GM23338 (cell line): Measurements from ENCODE around the gene MYO5B. TPM values are rescaled to one million over a fixed set of nuclear protein-coding genes. Genes with fewer than 3 reads are reported as not detected.

ENCODE experiments used
- ATAC-seq: fragments of 200-7000 bp; cut with Tn5 transposase; 3 replicates; pipeline ENCODE4 v1.9.1; 2020
- DNase-seq: peaks from one replicate; pipeline ENCODE4 v3.0.0-alpha.2; 2015; ENCODE audit warnings: low spot score
- H2AFZ ChIP-seq: fragments of 200-600 bp; sonication (generic); 2 replicates; pipeline ENCODE4 v1.8.0; 2016; ENCODE audit warnings: antibody characterized with exemption, mild to moderate bottlenecking, moderate library complexity
- H3F3A ChIP-seq: fragments of 200-600 bp; sonication (generic); replicated peaks from 2 replicates; pipeline ENCODE4 v1.8.0; 2017; ENCODE audit warnings: antibody characterized with exemption, mixed run types, low read depth
- H3K27ac ChIP-seq: fragments of 200-600 bp; sonication (generic); 2 replicates; pipeline ENCODE4 v1.6.1; 2016; ENCODE audit warnings: low read depth
- H3K27me3 ChIP-seq: fragments of 200-600 bp; sonication (generic); 2 replicates; pipeline ENCODE4 v1.8.0; 2016; ENCODE audit warnings: mild to moderate bottlenecking, mixed run types, moderate library complexity; ENCODE audit not compliant: insufficient read depth
- H3K36me3 ChIP-seq: fragments of 200-600 bp; sonication (generic); 2 replicates; pipeline ENCODE4 v1.8.0; 2016; ENCODE audit warnings: mild to moderate bottlenecking; ENCODE audit not compliant: insufficient read depth
- H3K4me1 ChIP-seq: fragments of 200-600 bp; sonication (generic); 2 replicates; pipeline ENCODE4 v1.8.0; 2016; ENCODE audit warnings: mild to moderate bottlenecking, moderate library complexity; ENCODE audit not compliant: insufficient read depth
- H3K4me2 ChIP-seq: fragments of 200-600 bp; sonication (generic); 2 replicates; pipeline ENCODE4 v1.7.1; 2017; ENCODE audit warnings: mixed run types
- H3K4me3 ChIP-seq: fragments of 200-600 bp; sonication (generic); 2 replicates; pipeline ENCODE4 v1.6.1; 2016; ENCODE audit warnings: mixed run types
- H3K79me2 ChIP-seq: fragments of 200-600 bp; sonication (generic); replicated peaks from 2 replicates; pipeline ENCODE4 v1.8.0; 2017; ENCODE audit warnings: mild to moderate bottlenecking; ENCODE audit not compliant: insufficient read depth
- H3K9me2 ChIP-seq: fragments of 200-600 bp; sonication (generic); 2 replicates; pipeline ENCODE4 v1.8.0; 2017; ENCODE audit not compliant: insufficient read depth
- H4K20me1 ChIP-seq: fragments of 200-600 bp; sonication (generic); replicated peaks from 2 replicates; pipeline ENCODE4 v1.8.0; 2017; ENCODE audit warnings: mild to moderate bottlenecking; ENCODE audit not compliant: insufficient read depth
- H3K27ac Mint-ChIP-seq: 2 replicates; pipeline ENCODE4 v1.8.0; 2020; ENCODE audit warnings: inconsistent platforms, mild to moderate bottlenecking, moderate library complexity, mixed read lengths
- H3K27me3 Mint-ChIP-seq: 3 replicates; pipeline ENCODE4 v1.8.0; 2022; ENCODE audit warnings: low read depth, mild to moderate bottlenecking, moderate library complexity, mixed read lengths, inconsistent platforms; ENCODE audit not compliant: insufficient read depth, poor library complexity
- H3K36me3 Mint-ChIP-seq: 3 replicates; pipeline ENCODE4 v1.8.0; 2021; ENCODE audit warnings: low read depth, mild to moderate bottlenecking, inconsistent platforms, moderate library complexity, mixed read lengths
- H3K4me1 Mint-ChIP-seq: 3 replicates; pipeline ENCODE4 v1.8.0; 2020; ENCODE audit warnings: mild to moderate bottlenecking, inconsistent platforms, mixed read lengths
- H3K4me3 Mint-ChIP-seq: 3 replicates; pipeline ENCODE4 v1.8.0; 2021; ENCODE audit warnings: moderate library complexity, mild to moderate bottlenecking, inconsistent platforms, mixed read lengths
- H3K9me3 Mint-ChIP-seq: 3 replicates; pipeline ENCODE4 v1.8.0; 2020; ENCODE audit warnings: moderate library complexity, mild to moderate bottlenecking, inconsistent platforms, mixed read lengths
- CREB1 ChIP-seq: fragments of 250-450 bp; sonication (Bioruptor Pico); IDR thresholded peaks from 2 replicates; pipeline ENCODE4 v1.5.0; 2020; ENCODE audit warnings: low read depth, mild to moderate bottlenecking, moderate library complexity
- CTCF ChIP-seq, 2 experiments: fragments of 200-600 bp in 1 of 2; sonication (generic) in 1 of 2; conservative IDR thresholded peaks; 2 replicates each; pipeline versions ENCODE4 v1.5.1 to v1.6.1; 2016 to 2017; ENCODE audit warnings: antibody characterized with exemption in 2 of 2, low read depth in 2 of 2, mild to moderate bottlenecking in 2 of 2, moderate library complexity in 1 of 2
- ETS1 ChIP-seq: IDR thresholded peaks from 2 replicates; pipeline ENCODE4 v1.6.1; 2016; ENCODE audit warnings: antibody characterized with exemption
- EZH2 ChIP-seq: fragments of 200-600 bp; sonication (generic); IDR thresholded peaks from one replicate; pipeline ENCODE4 v1.8.0; 2017; ENCODE audit warnings: antibody characterized with exemption, mild to moderate bottlenecking, low read depth; ENCODE audit not compliant: unreplicated experiment
- EZH2phosphoT487 ChIP-seq: fragments of 200-600 bp; sonication (generic); IDR thresholded peaks from one replicate; pipeline ENCODE4 v1.8.1; 2018; ENCODE audit warnings: antibody characterized with exemption; ENCODE audit not compliant: unreplicated experiment
- JUNB ChIP-seq: IDR thresholded peaks from one replicate; pipeline ENCODE4 v1.6.1; 2016; ENCODE audit warnings: antibody characterized with exemption; ENCODE audit not compliant: unreplicated experiment
- NANOG ChIP-seq: IDR thresholded peaks from 2 replicates; pipeline ENCODE4 v1.6.1; 2016; ENCODE audit warnings: antibody characterized with exemption, borderline replicate concordance
- POLR2AphosphoS5 ChIP-seq: IDR thresholded peaks from 2 replicates; pipeline ENCODE4 v1.6.1; 2016; ENCODE audit warnings: antibody characterized with exemption, low read depth
- REST ChIP-seq: IDR thresholded peaks from one replicate; pipeline ENCODE4 v1.6.1; 2018; ENCODE audit warnings: antibody characterized with exemption; ENCODE audit not compliant: unreplicated experiment
- STAT1 ChIP-seq: IDR thresholded peaks from one replicate; pipeline ENCODE4 v1.6.1; 2016; ENCODE audit warnings: antibody characterized with exemption; ENCODE audit not compliant: unreplicated experiment
- ZNF114 ChIP-seq: fragments of 250-450 bp; sonication (Bioruptor Pico); IDR thresholded peaks from 2 replicates; pipeline ENCODE4 v1.5.0; 2020; ENCODE audit warnings: mild to moderate bottlenecking, moderate library complexity
- ZNF331 ChIP-seq: fragments of 250-450 bp; sonication (Bioruptor Pico); IDR thresholded peaks from 2 replicates; pipeline ENCODE4 v1.5.0; 2020; ENCODE audit warnings: low read depth, mild to moderate bottlenecking, moderate library complexity
- ZNF462 ChIP-seq: fragments of 250-450 bp; sonication (Bioruptor Pico); IDR thresholded peaks from 2 replicates; pipeline ENCODE4 v1.5.0; 2020; ENCODE audit warnings: mild to moderate bottlenecking, moderate library complexity
- polyA plus RNA-seq: library from polyadenylated mRNA; unstranded; fragments of >200 nt; fragmentation: Nextera tagmentation; extraction: Ambion mirVana; gene quantifications from 2 replicates; pipeline ENCODE4 v1.2.1, GENCODE V29; 2016
- total RNA-seq: library from RNA; depleted of rRNA; stranded (reverse); fragments of >200 nt; shearing (Covaris generic); gene quantifications from 2 replicates; pipeline ENCODE4 v1.2.3, GENCODE V29; 2014

MYO5B gene
- total and polyA plus RNA-seq, 2 experiments from 2014 or later, result 3.2 to 19.1 TPM

GRCh38 chr18:49905771-49906170 lies 289.2 kb downstream of the MYO5B start (continued):
- TF ChIP-seq CTCF (conservative IDR thresholded peaks at IDR 0.05; ENCODE audit: low read depth in 2 of 2), result no peak
- no peak for TF ChIP-seq POLR2AphosphoS5

GRCh38 chr18:49904871-49905555 lies 289.9 kb downstream of the MYO5B start:
- Histone ChIP-seq H3K4me1 (no peaks in the 10 kb centered on the region), H3F3A (no peaks in the 10 kb centered on the region), H4K20me1 (no peaks in the 10 kb centered on the region), H3K4me2 (no peak overlapping the region), H3K4me3 (no peak overlapping the region), H3K79me2 (no peaks in the 10 kb centered on the region), H3K36me3 (no peaks in the 10 kb centered on the region), H3K27me3 (no peaks in the 10 kb centered on the region), H3K27ac (no peak overlapping the region), H3K9me2 (no peaks in the 10 kb centered on the region), H2AFZ (no peak overlapping the region)
- H3K4me1 Mint-ChIP-seq, result peaks cover 6% of the 10 kb centered on the region; the same call in 2 of the 3 replicates
- no peaks in the 10 kb centered on the region; the same call in 2 of the 3 replicates for H3K9me3 Mint-ChIP-seq
- no peak for ATAC-seq
- H3K27me3 Mint-ChIP-seq, result peaks cover 4% of the 10 kb centered on the region
- H3K4me3 Mint-ChIP-seq, result no peak overlapping the region
- H3K36me3 Mint-ChIP-seq, result peaks cover 9% of the 10 kb centered on the region; the same call in 2 of the 3 replicates
- H3K27ac Mint-ChIP-seq, result no peak overlapping the region
- DNase-seq, result no peak
- no peak for TF ChIP-seq ZNF462
- no peak for TF ChIP-seq NANOG
- TF ChIP-seq ZNF331 (CRISPR knock-in tag), result no peak
- no peak for TF ChIP-seq ETS1
- TF ChIP-seq REST, result no peak
- TF ChIP-seq JUNB, result no peak
- no peak for TF ChIP-seq STAT1
- TF ChIP-seq ZNF114, result no peak
- TF ChIP-seq CREB1, result no peak
- no peak for TF ChIP-seq EZH2phosphoT487
- no peak for TF ChIP-seq EZH2
- TF ChIP-seq POLR2AphosphoS5, result no peak
